ENCODE data around the gene KPTN.

Gene KPTN

GRCh38 chr19:47469719-47470118, 14.3 kb downstream of the KPTN start:
- no peak for DNase-seq (ENCODE audit: low read depth in 2 of 2)

DNA sequence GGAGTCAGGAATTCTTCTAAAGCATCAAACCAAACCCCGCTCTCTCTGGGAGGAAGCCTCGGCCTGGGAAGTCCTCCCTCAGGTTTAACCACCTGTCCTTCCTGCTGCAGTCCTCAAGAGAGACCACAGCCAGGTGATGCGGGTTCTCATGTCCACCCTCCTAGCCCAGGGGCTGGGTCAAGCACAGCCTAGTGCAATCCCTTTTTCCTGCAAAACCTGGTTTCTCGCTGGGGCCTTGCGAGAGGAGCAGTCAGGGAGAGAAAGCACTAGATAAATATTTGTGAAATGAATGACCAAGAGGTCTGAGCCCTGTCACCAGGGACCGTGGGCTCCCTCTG, 14.7 kb downstream of the KPTN start:
- DNase-seq (ENCODE audit: low read depth in 2 of 2) = no peak

- no peak for DNase-seq (ENCODE audit: low read depth in 2 of 2)
Measured at GRCh38 chr19:47467914-47468313, 16.1 kb downstream of the KPTN start.

DNA sequence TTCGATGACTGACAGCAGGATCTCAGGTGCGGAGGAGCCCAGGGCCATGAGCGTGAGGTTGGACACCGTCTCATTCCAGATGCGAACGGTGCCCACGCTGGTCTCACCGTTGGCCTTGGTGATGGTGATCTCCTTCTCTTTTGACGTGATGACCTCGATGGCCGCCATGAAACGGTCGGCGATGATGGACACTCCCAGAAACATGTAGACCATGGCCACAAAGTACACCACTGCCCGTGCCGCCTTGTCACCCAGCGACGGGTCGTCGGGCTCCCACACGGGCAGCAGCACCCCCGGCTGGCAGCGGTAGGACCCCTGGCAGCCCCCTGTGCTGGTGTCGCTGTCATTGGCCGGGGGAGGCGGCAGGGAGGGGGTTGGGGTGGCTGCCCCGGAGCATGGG, 18.1 kb downstream of the KPTN start:
- DNase-seq (ENCODE audit: low read depth in 2 of 2) = no peak

GRCh38 chr19:47464675-47465419, 19.2 kb downstream of the KPTN start:
- no peak for DNase-seq (ENCODE audit: low read depth in 2 of 2)

DNA sequence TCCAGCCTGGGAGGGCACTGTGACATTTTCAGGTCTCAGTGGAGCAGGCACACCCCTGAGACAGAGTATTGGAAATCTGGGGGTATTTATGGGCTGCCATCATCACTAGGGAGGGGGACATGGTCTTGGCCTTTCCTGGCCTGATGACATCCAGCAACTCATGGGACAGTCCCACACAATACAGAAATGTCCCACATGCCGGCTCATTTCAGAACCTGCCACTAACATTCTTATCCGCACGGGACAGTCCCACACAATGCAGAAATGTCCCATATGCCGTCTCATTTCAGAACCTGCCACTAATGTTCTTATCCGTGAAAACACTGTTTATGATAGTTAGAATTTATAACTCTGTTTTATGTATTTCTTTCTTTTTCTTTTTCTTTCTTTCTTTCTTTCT, 22.1 kb downstream of the KPTN start:
- no peak for DNase-seq (ENCODE audit: low read depth in 2 of 2)

- DNase-seq (ENCODE audit: low read depth in 2 of 2) = no peak
Measured at GRCh38 chr19:47459477-47459876, 24.5 kb downstream of the KPTN start.

DNA sequence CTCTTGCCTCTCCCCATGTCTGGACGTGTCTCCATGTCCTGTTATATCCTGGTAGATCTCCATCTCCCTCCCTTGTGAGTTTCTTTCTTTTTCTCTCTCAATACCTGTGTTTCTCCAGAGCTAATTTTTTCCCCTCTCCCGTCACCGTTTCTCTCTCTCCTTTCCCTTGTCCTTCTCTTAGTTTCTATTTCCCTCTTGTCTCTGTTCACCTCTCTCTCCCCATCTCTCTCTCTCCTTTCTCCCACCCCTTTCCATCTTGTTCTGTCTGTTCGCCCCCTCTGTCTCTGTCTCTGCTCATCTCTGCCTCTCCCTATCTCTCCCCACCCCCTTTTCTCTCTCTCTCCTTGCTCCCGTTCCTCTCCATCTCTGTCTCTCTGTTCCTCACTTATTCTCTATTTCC, 25.3 kb downstream of the KPTN start:
- no peak for DNase-seq (ENCODE audit: low read depth in 2 of 2)

- DNase-seq (ENCODE audit: low read depth in 2 of 2) = no peak
Measured at GRCh38 chr19:47456721-47457474, 27.1 kb downstream of the KPTN start.

GRCh38 chr19:47450478-47450877, 33.5 kb downstream of the KPTN start:
- no peak for DNase-seq (ENCODE audit: low read depth in 2 of 2)

DNA sequence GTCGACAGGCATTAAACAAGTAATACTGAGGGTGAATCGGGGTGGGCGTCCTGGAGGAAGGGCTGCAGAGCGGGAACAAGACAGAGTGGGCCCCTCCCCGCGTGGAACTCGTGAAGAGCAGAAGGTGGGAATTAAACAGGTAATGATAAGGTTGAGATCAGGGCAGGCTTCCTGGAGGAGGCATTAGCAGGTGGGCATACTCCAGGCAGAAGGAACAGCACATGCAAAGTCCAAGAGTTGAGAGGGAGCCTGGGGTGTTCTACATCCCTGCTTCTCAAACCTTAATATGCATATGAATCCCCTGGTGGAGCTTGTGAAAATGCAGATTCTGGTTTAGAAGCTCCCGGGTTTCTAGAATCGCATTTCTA, 35.7 kb downstream of the KPTN start:
- DNase-seq (ENCODE audit: low read depth in 2 of 2) = no peak

- no peak for DNase-seq (ENCODE audit: low read depth in 2 of 2)
Measured at GRCh38 chr19:47447470-47448359, 36.3 kb downstream of the KPTN start.

- no peak for DNase-seq (ENCODE audit: low read depth in 2 of 2)
Measured at GRCh38 chr19:47446534-47447469, 37.2 kb downstream of the KPTN start.

DNA sequence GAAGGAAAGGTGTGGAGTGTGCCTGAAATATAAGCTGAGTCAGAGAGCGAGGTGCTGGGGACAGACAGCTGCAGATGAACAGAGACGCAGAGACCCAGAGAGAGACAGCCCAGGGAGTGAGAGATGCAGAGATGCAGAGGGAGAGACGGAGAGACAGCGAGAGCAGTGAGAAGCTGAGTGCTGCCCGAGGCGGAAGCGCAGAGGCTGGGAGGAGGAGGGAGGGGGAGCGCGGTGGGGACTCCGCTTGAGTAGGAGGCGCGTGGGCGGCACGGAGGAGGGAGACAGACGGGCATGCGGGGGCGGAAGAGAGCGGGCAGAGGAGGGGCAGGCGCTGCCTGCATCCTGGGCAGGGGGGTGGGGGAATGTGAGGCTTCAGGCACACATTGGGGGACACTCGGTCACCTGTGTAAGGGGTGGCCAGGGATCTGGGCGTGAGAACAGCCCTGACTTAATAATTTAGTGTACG, 38.0 kb downstream of the KPTN start:
- DNase-seq (ENCODE audit: low read depth in 2 of 2) = no peak

- DNase-seq (ENCODE audit: low read depth in 2 of 2) = no peak
Measured at GRCh38 chr19:47445527-47445926, 38.5 kb downstream of the KPTN start.

- DNase-seq (ENCODE audit: low read depth in 2 of 2) = no peak
Measured at GRCh38 chr19:47444388-47444821, 39.6 kb downstream of the KPTN start.

DNA sequence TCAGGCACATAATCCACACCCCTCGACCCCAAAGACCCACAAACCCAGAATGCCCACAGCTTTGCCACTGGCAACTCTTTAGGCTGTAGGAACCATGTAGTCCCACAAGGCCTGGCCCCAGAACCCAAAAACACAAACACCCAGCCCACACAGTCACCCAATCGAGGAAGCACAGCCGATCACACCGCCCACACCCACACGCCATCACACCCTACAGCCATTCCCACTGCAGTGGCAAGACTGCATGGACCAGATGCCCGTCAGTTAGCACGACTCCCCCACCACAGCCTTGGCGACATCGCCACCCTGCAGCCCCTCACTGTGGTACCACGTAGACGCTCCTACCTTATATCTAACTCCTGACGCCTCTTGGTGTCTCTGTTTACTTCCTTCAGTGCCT, 40.7 kb downstream of the KPTN start:
- DNase-seq (ENCODE audit: low read depth in 2 of 2) = no peak

DNA sequence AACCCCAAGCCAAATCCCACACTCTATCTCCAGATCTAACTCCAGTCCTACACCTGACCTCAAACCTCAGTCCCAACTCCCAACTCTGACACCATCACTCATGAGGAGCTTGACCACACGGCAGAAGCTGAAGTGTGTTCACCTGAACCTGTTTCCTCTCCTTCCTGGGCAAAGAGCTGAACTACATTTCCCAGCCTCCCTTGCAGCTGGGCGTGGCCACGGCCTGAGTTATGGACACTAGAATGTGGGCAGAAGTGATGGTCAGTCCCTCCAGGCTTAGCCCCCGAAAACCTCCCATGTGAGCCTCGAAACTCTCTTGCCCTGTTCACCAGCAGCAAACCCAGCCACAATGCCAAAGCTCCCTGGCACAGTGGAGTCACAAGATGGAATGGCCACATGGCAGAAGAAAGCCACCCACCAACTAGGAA, 45.2 kb downstream of the KPTN start:
- no peak for DNase-seq (ENCODE audit: low read depth in 2 of 2)

- DNase-seq (ENCODE audit: low read depth in 2 of 2) = no peak
Measured at GRCh38 chr19:47437500-47437899, 46.5 kb downstream of the KPTN start.

DNA sequence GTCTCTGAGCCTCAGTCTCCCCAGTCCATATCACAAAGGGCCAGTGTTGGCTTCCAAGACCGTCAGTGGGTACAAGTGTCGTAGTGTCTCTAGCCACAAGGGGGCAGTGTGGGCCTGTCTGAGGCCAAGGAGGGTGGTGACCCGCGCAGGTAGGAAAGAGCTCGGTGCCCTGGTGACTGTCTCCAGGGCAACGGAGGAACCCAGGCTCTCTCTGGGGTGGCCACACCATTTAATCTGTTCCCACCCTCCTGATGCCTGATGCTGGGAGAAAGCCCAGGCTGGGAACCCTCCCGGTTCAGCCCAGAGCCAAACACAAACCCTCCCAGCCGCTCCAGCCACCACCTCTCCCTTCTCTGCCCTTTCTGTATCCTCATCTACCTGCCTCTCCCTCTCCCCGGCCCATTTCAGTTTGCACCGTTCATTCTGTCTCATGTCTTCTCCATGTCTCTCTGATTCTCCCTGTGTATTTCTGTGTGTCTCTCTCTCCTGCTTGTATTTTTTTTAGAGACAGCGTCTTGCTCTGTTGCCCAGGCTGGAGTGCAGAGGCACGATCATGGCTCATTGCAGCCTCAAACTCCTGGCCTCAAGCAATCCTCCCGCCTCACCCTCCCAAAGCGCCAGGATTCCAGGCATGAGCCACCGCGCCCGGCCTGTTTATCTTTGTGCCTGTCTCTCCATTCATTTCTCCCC, 47.2 kb downstream of the KPTN start:
- DNase-seq (ENCODE audit: low read depth in 2 of 2) = no peak

Data from fibroblast of skin of left biceps (primary cell).